OCI-LY7 (cell line): ENCODE results near the gene TPK1. TPM values are rescaled to one million over a fixed set of nuclear protein-coding genes. Genes with fewer than 3 reads are reported as not detected.

ENCODE experiments used
- BruUV-seq: library from RNA; stranded (reverse); fragments of 400-500 nt; replicated peaks from 2 replicates; lab custom pipeline; 2021; lab: Mats Ljungman, UMichigan
- CTCF ChIA-PET: fragments of 300-600 bp; sonication (Branson Sonifier 250); formaldehyde crosslinking; loops from one replicate; lab custom pipeline; 2022; ENCODE audit warnings: antibody characterized with exemption; ENCODE audit not compliant: unreplicated experiment; lab: Charles Lee
- POLR2A ChIA-PET: fragments of 300-600 bp; sonication (Branson Sonifier 250); formaldehyde crosslinking; loops from one replicate; lab custom pipeline; 2022; ENCODE audit warnings: antibody characterized with exemption; lab: Charles Lee
- DNase-seq: peaks from one replicate; pipeline ENCODE4 v3.0.0-alpha.2; 2015; ENCODE audit warnings: low spot score
- H2AFZ ChIP-seq: fragments of 200-600 bp; sonication (generic), shearing (Covaris generic); 2 replicates; pipeline ENCODE4 v1.6.1; 2014; ENCODE audit warnings: mild to moderate bottlenecking, antibody characterized with exemption, low read length, moderate library complexity
- H3K27ac ChIP-seq: fragments of 200-600 bp; sonication (generic); 2 replicates; pipeline ENCODE4 v1.5.1; 2014; ENCODE audit warnings: mixed run types, low read depth, mild to moderate bottlenecking, moderate library complexity, low read length, inconsistent platforms; ENCODE audit not compliant: poor library complexity, severe bottlenecking
- H3K36me3 ChIP-seq: fragments of 200-600 bp; sonication (generic); 2 replicates; pipeline ENCODE4 v1.6.1; 2014; ENCODE audit warnings: mild to moderate bottlenecking, antibody characterized with exemption, low read length, moderate library complexity, mixed read lengths; ENCODE audit not compliant: insufficient read depth
- H3K4me1 ChIP-seq: fragments of 200-600 bp; sonication (generic); 2 replicates; pipeline ENCODE4 v1.5.1; 2014; ENCODE audit warnings: mild to moderate bottlenecking, low read length; ENCODE audit not compliant: insufficient read depth, poor library complexity, severe bottlenecking
- H3K4me2 ChIP-seq: fragments of 200-600 bp; sonication (generic); 2 replicates; pipeline ENCODE4 v1.6.1; 2014; ENCODE audit warnings: mild to moderate bottlenecking, low read length
- H3K4me3 ChIP-seq: fragments of 200-600 bp; sonication (generic); 2 replicates; pipeline ENCODE4 v1.5.1; 2014; ENCODE audit warnings: mild to moderate bottlenecking, low read depth, low read length; ENCODE audit not compliant: poor library complexity, severe bottlenecking
- H3K79me2 ChIP-seq: fragments of 200-600 bp; sonication (generic); 2 replicates; pipeline ENCODE4 v1.6.1; 2016; ENCODE audit warnings: low read depth, mild to moderate bottlenecking, low read length, moderate library complexity, mixed read lengths; ENCODE audit not compliant: insufficient read depth
- H3K9me2 ChIP-seq: fragments of 200-600 bp; sonication (generic); 2 replicates; pipeline ENCODE4 v1.6.1; 2016; ENCODE audit warnings: mild to moderate bottlenecking, low read length, mixed read lengths; ENCODE audit not compliant: insufficient read depth
- H3K9me3 ChIP-seq: fragments of 200-600 bp; sonication (generic); 2 replicates; pipeline ENCODE4 v1.6.1; 2014; ENCODE audit warnings: mild to moderate bottlenecking, mixed run types, low read length, mixed read lengths
- H4K20me1 ChIP-seq: fragments of 200-600 bp; sonication (generic); 2 replicates; pipeline ENCODE4 v1.6.1; 2014; ENCODE audit warnings: mild to moderate bottlenecking, antibody characterized with exemption, low read length, moderate library complexity, mixed read lengths; ENCODE audit not compliant: insufficient read depth
- EZH2phosphoT487 ChIP-seq: fragments of 200-600 bp; sonication (generic); IDR thresholded peaks from 2 replicates; pipeline ENCODE4 v1.6.1; 2018; ENCODE audit warnings: low read depth, borderline replicate concordance, mild to moderate bottlenecking, mixed run types, antibody characterized with exemption, low read length, moderate library complexity, mixed read lengths
- intact Hi-C: fragments of 100-400 bp; cut with micrococcal nuclease; formaldehyde crosslinking; loops from one replicate; pipeline ENCODE4 v1.10.0; 2022; ENCODE audit not compliant: unreplicated experiment
- total RNA-seq, 2 experiments: library from RNA; depleted of rRNA in 1 of 2; stranded (reverse); fragments of >200 nt in 1 of 2; shearing (Covaris generic) in 1 of 2; gene quantifications; 2 replicates each; pipeline ENCODE4 v1.2.3, GENCODE V29; 2014 to 2022
- TF ChIP-seq, protein P1 (sequence below): fragments of 200-600 bp; sonication (generic); conservative IDR thresholded peaks from 2 replicates; pipeline ENCODE4 v1.5.1; 2014; ENCODE audit warnings: mild to moderate bottlenecking, antibody characterized with exemption, low read length, moderate library complexity, mixed read lengths

Gene TPK1
- total RNA-seq, 2 experiments from 2014 or later: 6.7 to 12.5 TPM

DNA sequence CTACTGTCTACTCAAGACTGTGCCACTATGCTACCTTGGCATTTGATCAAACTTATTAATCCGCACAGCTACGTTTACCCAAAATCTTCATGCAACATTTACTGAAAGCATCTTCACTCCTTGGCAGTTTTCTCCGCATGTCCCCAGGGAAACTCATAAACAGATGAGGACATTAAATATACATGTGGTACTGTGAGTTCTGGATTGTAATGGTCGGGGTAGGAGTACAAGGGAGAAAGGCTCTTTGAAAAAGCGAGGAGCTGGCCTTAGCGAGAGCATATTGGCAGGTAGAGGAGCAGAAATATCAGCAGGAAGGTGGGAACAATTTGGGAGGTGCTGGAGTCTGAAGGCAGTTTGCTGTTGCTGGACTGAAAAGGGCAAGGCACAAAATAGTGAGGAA, 325.2 kb downstream of the TPK1 start:
- no peaks in the 10 kb centered on the region for H4K20me1 ChIP-seq
- no peaks in the 10 kb centered on the region for H3K79me2 ChIP-seq
- ChIA-PET POLR2A (no interaction called here), CTCF (no interaction called here)
- TF ChIP-seq, protein P1, sequence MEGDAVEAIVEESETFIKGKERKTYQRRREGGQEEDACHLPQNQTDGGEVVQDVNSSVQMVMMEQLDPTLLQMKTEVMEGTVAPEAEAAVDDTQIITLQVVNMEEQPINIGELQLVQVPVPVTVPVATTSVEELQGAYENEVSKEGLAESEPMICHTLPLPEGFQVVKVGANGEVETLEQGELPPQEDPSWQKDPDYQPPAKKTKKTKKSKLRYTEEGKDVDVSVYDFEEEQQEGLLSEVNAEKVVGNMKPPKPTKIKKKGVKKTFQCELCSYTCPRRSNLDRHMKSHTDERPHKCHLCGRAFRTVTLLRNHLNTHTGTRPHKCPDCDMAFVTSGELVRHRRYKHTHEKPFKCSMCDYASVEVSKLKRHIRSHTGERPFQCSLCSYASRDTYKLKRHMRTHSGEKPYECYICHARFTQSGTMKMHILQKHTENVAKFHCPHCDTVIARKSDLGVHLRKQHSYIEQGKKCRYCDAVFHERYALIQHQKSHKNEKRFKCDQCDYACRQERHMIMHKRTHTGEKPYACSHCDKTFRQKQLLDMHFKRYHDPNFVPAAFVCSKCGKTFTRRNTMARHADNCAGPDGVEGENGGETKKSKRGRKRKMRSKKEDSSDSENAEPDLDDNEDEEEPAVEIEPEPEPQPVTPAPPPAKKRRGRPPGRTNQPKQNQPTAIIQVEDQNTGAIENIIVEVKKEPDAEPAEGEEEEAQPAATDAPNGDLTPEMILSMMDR: no peak
- TF ChIP-seq EZH2phosphoT487: no peak
- H3K36me3 ChIP-seq: no peaks in the 10 kb centered on the region
- H3K4me1 ChIP-seq: no peaks in the 10 kb centered on the region
- no peak overlapping the region for H3K4me3 ChIP-seq
- no peak overlapping the region for H2AFZ ChIP-seq
- BruUV-seq: no TSS peak
- H3K4me2 ChIP-seq: no peak overlapping the region
- H3K27ac ChIP-seq: no peak overlapping the region
- no peaks in the 10 kb centered on the region for H3K9me3 ChIP-seq
- no peaks in the 10 kb centered on the region for H3K9me2 ChIP-seq
- no peak for DNase-seq
- intact Hi-C loops: no loop called here

DNA sequence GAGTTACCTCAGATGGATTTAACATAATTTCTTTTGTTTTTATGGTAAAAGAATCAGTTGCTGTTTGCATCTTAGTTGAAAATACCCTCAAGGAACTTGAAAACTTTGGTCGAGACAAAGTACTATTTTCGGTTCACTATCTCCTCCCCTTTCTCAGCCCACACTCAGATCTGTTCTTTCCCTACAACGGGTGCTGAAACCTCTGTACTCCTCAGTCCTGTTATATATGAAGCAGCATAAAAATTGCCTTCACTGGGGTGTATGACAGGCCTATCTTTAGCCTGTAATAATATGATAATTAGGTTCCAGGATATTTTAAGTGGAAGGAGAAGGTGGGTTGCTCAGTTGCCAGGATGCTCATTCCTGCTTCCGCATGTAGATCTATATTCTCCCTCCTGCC, 327.2 kb downstream of the TPK1 start:
- no peaks in the 10 kb centered on the region for H3K9me3 ChIP-seq
- H2AFZ ChIP-seq: no peak overlapping the region
- no peaks in the 10 kb centered on the region for H3K9me2 ChIP-seq
- no peaks in the 10 kb centered on the region for H3K4me1 ChIP-seq
- no peak overlapping the region for H3K27ac ChIP-seq
- intact Hi-C loops: no loop called here
- H3K36me3 ChIP-seq: no peaks in the 10 kb centered on the region
- no peak for TF ChIP-seq EZH2phosphoT487
- TF ChIP-seq, protein P1: no peak
- no peak for DNase-seq
- no peaks in the 10 kb centered on the region for H4K20me1 ChIP-seq
- H3K79me2 ChIP-seq: no peaks in the 10 kb centered on the region
- ChIA-PET CTCF (no interaction called here), POLR2A (no interaction called here)
- H3K4me3 ChIP-seq: no peak overlapping the region
- no peak overlapping the region for H3K4me2 ChIP-seq
- no TSS peak for BruUV-seq

DNA sequence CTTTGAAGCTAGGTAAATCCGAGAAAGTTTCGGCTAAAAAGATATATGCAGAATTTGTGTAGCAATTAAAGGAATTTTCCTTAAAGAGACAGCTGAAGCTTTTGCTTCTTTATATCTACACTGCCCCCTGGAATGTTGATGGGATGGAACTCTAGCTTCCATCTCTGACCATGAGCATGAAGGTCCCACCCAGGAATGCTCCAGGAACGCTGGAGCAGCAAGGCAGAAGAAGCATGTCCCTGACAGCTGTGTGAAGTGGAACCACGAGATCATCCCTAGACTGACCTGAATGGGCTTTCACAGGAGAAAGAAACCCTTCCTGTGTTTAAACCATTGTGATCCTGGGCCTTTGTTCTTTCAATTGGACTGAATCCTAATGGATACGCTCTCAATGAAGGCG, 332.6 kb downstream of the TPK1 start:
- Histone ChIP-seq H2AFZ (no peak overlapping the region), H3K36me3 (no peaks in the 10 kb centered on the region), H3K9me3 (no peaks in the 10 kb centered on the region), H3K4me1 (no peaks in the 10 kb centered on the region), H3K4me3 (no peak overlapping the region), H3K4me2 (no peak overlapping the region), H3K9me2 (no peaks in the 10 kb centered on the region), H4K20me1 (no peaks in the 10 kb centered on the region), H3K79me2 (no peaks in the 10 kb centered on the region), H3K27ac (no peak overlapping the region)
- intact Hi-C loops: no loop called here
- POLR2A ChIA-PET: no interaction called here
- CTCF ChIA-PET: no interaction called here
- no peak for DNase-seq
- no TSS peak for BruUV-seq
- TF ChIP-seq EZH2phosphoT487: no peak
- TF ChIP-seq, protein P1: no peak
